ENCODE data around the gene FGGY.

FGGY gene

GRCh38 chr1:59296358-59297256 is at the start of gene FGGY (continued):
- no peak for TF ChIP-seq ZNF292 (tag by site-specific recombination; IDR thresholded peaks at IDR 0.05; ENCODE audit: borderline replicate concordance, low read depth)
- TF ChIP-seq ZEB2 (tag by site-specific recombination; IDR thresholded peaks at IDR 0.05): peak; percentile 73; the same call in 1 of the 2 replicates
- no peak for TF ChIP-seq ZNF433 (tag by site-specific recombination; IDR thresholded peaks at IDR 0.05; ENCODE audit: low read depth)
- no peak for TF ChIP-seq ZSCAN23 (tag by site-specific recombination; IDR thresholded peaks at IDR 0.05)
- TF ChIP-seq ZNF701 (tag by site-specific recombination; IDR thresholded peaks at IDR 0.05): no peak
- TF ChIP-seq, protein P1, sequence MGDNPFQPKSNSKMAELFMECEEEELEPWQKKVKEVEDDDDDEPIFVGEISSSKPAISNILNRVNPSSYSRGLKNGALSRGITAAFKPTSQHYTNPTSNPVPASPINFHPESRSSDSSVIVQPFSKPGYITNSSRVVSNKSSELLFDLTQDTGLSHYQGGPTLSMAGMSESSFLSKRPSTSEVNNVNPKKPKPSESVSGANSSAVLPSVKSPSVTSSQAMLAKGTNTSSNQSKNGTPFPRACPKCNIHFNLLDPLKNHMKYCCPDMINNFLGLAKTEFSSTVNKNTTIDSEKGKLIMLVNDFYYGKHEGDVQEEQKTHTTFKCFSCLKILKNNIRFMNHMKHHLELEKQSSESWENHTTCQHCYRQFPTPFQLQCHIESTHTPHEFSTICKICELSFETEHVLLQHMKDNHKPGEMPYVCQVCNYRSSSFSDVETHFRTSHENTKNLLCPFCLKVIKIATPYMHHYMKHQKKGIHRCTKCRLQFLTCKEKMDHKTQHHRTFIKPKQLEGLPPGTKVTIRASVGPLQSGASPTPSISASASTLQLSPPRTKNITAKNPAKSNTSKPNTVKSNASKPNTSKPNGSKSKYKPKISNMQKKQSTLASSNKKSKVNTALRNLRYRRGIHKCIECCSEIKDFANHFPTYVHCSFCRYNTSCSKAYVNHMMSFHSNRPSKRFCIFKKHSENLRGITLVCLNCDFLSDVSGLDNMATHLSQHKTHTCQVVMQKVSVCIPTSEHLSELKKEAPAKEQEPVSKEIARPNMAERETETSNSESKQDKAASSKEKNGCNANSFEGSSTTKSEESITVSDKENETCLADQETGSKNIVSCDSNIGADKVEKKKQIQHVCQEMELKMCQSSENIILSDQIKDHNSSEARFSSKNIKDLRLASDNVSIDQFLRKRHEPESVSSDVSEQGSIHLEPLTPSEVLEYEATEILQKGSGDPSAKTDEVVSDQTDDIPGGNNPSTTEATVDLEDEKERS (tag by site-specific recombination; IDR thresholded peaks at IDR 0.05): no peak
- TF ChIP-seq RBAK (tag by site-specific recombination; IDR thresholded peaks at IDR 0.05): no peak
- TF ChIP-seq ZNF777 (tag by site-specific recombination; IDR thresholded peaks at IDR 0.05; ENCODE audit: borderline replicate concordance): no peak
- TF ChIP-seq BCL11A (tag by site-specific recombination; IDR thresholded peaks at IDR 0.05; ENCODE audit: low read depth): peak; percentile 67; the same call in 1 of the 2 replicates
- no peak for TF ChIP-seq ZNF121 (tag by site-specific recombination; IDR thresholded peaks at IDR 0.05)
- peak; percentile 53 for TF ChIP-seq ZNF843 (tag by site-specific recombination; IDR thresholded peaks at IDR 0.05)
- TF ChIP-seq ZNF704 (tag by site-specific recombination; IDR thresholded peaks at IDR 0.05): no peak
- no peak for TF ChIP-seq ZNF19 (tag by site-specific recombination; IDR thresholded peaks at IDR 0.05; ENCODE audit: low read depth)
- TF ChIP-seq ZBTB21 (tag by site-specific recombination; IDR thresholded peaks at IDR 0.05): no peak
- TF ChIP-seq ZNF473 (tag by site-specific recombination; IDR thresholded peaks at IDR 0.05): no peak
- TF ChIP-seq ZNF837 (tag by site-specific recombination; IDR thresholded peaks at IDR 0.05): no peak
- peak; percentile 100 for TF ChIP-seq ZBTB26 (tag by site-specific recombination; optimal IDR thresholded peaks at IDR 0.05)
- TF ChIP-seq AEBP2 (tag by site-specific recombination; IDR thresholded peaks at IDR 0.05; ENCODE audit: borderline replicate concordance): no peak
- peak; percentile 50 for TF ChIP-seq GLIS1 (tag by site-specific recombination; IDR thresholded peaks at IDR 0.05)
- no peak for TF ChIP-seq KLF16 (tag by site-specific recombination; IDR thresholded peaks at IDR 0.05)
- TF ChIP-seq TRIM28 (IDR thresholded peaks at IDR 0.05; ENCODE audit: borderline replicate concordance, low read length): no peak
- TF ChIP-seq ZNF76 (tag by site-specific recombination; IDR thresholded peaks at IDR 0.05; ENCODE audit: borderline replicate concordance, low read depth): peak; percentile 30; the same call in 1 of the 2 replicates
- no peak for TF ChIP-seq ZNF174 (tag by site-specific recombination; IDR thresholded peaks at IDR 0.05)
- TF ChIP-seq ZNF2 (tag by site-specific recombination; IDR thresholded peaks at IDR 0.05): peak; percentile 46; the same call in 1 of the 2 replicates
- TF ChIP-seq ZFHX2 (tag by site-specific recombination; conservative IDR thresholded peaks at IDR 0.05): peak; percentile 75
- TF ChIP-seq ZNF645 (tag by site-specific recombination; IDR thresholded peaks at IDR 0.05): no peak
- TF ChIP-seq ZXDB (tag by site-specific recombination; IDR thresholded peaks at IDR 0.05): peak; percentile 88
- peak; percentile 45 for TF ChIP-seq SP7 (tag by site-specific recombination; IDR thresholded peaks at IDR 0.05)
- no peak for TF ChIP-seq ZNF624 (tag by site-specific recombination; IDR thresholded peaks at IDR 0.05)

All from HEK293 (cell line).